HepG2 (cell line): Measurements from ENCODE around the gene C3orf52. TPM values are rescaled to one million over a fixed set of nuclear protein-coding genes. Genes with fewer than 3 reads are reported as not detected.

Experiments used
- ATAC-seq: fragments of 200-7000 bp; cut with Tn5 transposase; 3 replicates; pipeline ENCODE4 v1.9.1; 2020; ENCODE audit warnings: mild to moderate bottlenecking, moderate library complexity
- BruUV-seq: library from RNA; stranded (reverse); fragments of 400-500 nt; replicated peaks from 2 replicates; lab custom pipeline; 2021; lab: Mats Ljungman, UMichigan
- CTCF ChIA-PET: fragments of 300-600 bp; formaldehyde crosslinking; extraction: SDS; loops from one replicate; lab custom pipeline; 2021; ENCODE audit warnings: low total read pairs, inconsistent platforms, low intra/inter-chr PET ratio; lab: Yijun Ruan, JAX
- POLR2A ChIA-PET: fragments of 350-600 bp; sonication (Branson Sonifier 250); formaldehyde crosslinking; loops from one replicate; lab custom pipeline; 2020; ENCODE audit warnings: antibody characterized with exemption, inconsistent platforms; lab: Yijun Ruan, JAX
- DNase-seq: peaks from one replicate; pipeline ENCODE4 v3.0.0-alpha.2; 2015; ENCODE audit warnings: low spot score
- FAIRE-seq: peaks from 3 replicates; lab custom pipeline; 2011; peaks lifted over from hg19 to GRCh38; lab: Jason Lieb, UNC
- H2AFZ ChIP-seq: one replicate; pipeline ENCODE4 v1.6.1; 2011; ENCODE audit warnings: low read length, inconsistent platforms
- H3K27ac ChIP-seq: fragments of 300-600 bp; 3 replicates; pipeline ENCODE4 v1.8.0; 2011; ENCODE audit warnings: mixed run types, mild to moderate bottlenecking, mixed read lengths, low read length, inconsistent platforms; ENCODE audit not compliant: insufficient read depth; ENCODE audit errors: extremely low read length
- H3K27me3 ChIP-seq, 2 experiments: fragments of 200-600 bp in 1 of 2; 2 replicates in 1 of 2; 3 replicates in 1 of 2; pipeline versions ENCODE4 v1.6.0 to v1.8.0; 2011; ENCODE audit warnings: low read length in 2 of 2, mild to moderate bottlenecking in 2 of 2, moderate library complexity in 2 of 2, inconsistent platforms in 1 of 2; ENCODE audit not compliant: insufficient read depth in 2 of 2, control insufficient read depth in 1 of 2
- H3K36me3 ChIP-seq, 2 experiments: fragments of 200-600 bp in 1 of 2; replicated peaks in 1 of 2; 2 replicates in 1 of 2; 3 replicates in 1 of 2; pipeline versions ENCODE4 v1.5.1 to v1.8.0; 2011; ENCODE audit warnings: low read length in 2 of 2, inconsistent platforms in 1 of 2; ENCODE audit not compliant: insufficient read depth in 2 of 2, control insufficient read depth in 1 of 2
- H3K4me1 ChIP-seq: 2 replicates; pipeline ENCODE4 v1.5.1; 2012; ENCODE audit warnings: low read length, inconsistent platforms; ENCODE audit not compliant: insufficient read depth
- H3K4me2 ChIP-seq: 2 replicates; pipeline ENCODE4 v1.6.0; 2011; ENCODE audit warnings: low read depth, low read length, inconsistent platforms
- H3K4me3 ChIP-seq, 3 experiments: fragments of 200-600 bp in 1 of 3; sonication (generic), shearing (Covaris generic) in 1 of 3; replicated peaks in 1 of 3; 2 replicates each; pipeline ENCODE4 v1.5.1; 2011 to 2016; ENCODE audit warnings: low read length in 3 of 3, inconsistent platforms in 2 of 3, low read depth in 2 of 3, mild to moderate bottlenecking in 2 of 3, control low read depth in 1 of 3, mixed read lengths in 1 of 3; ENCODE audit not compliant: insufficient read depth in 1 of 3
- H3K79me2 ChIP-seq: one replicate; pipeline ENCODE4 v1.6.1; 2011; ENCODE audit warnings: low read length, inconsistent platforms; ENCODE audit not compliant: insufficient read depth
- H3K9ac ChIP-seq: 2 replicates; pipeline ENCODE4 v1.6.0; 2011; ENCODE audit warnings: mild to moderate bottlenecking, low read depth, low read length, inconsistent platforms; ENCODE audit not compliant: insufficient read depth
- H3K9me3 ChIP-seq: 2 replicates; pipeline ENCODE4 v1.5.1; 2012; ENCODE audit warnings: mild to moderate bottlenecking, low read length
- H4K20me1 ChIP-seq: 2 replicates; pipeline ENCODE4 v1.6.0; 2011; ENCODE audit warnings: inconsistent platforms, mild to moderate bottlenecking, low read length, moderate library complexity; ENCODE audit not compliant: insufficient read depth
- DPF2 ChIP-seq: sonication (generic); formaldehyde crosslinking; IDR thresholded peaks from 2 replicates; pipeline ENCODE4 v1.4.0; 2020; ENCODE audit warnings: mild to moderate bottlenecking, low read depth, missing genetic modification reagents, borderline replicate concordance
- FOXO1 ChIP-seq: sonication (generic); formaldehyde crosslinking; IDR thresholded peaks from 2 replicates; pipeline ENCODE4 v1.4.0; 2020; ENCODE audit warnings: missing genetic modification reagents
- KAT2B ChIP-seq: fragments of 150-350 bp; IDR thresholded peaks from 2 replicates; pipeline ENCODE4 v1.6.1; 2014; ENCODE audit warnings: low read depth, low read length, borderline replicate concordance
- KLF12 ChIP-seq: sonication (generic); formaldehyde crosslinking; IDR thresholded peaks from 2 replicates; pipeline ENCODE4 v1.4.0; 2020; ENCODE audit warnings: missing genetic modification reagents, borderline replicate concordance
- KLF9 ChIP-seq: IDR thresholded peaks from 2 replicates; pipeline ENCODE4 v1.6.1; 2016; ENCODE audit warnings: low read depth
- RORA ChIP-seq: sonication (generic); formaldehyde crosslinking; IDR thresholded peaks from 2 replicates; pipeline ENCODE4 v1.5.0; 2020; ENCODE audit warnings: mild to moderate bottlenecking, missing genetic modification reagents, moderate library complexity
- TBL1XR1 ChIP-seq: fragments of 150-350 bp; IDR thresholded peaks from 2 replicates; pipeline ENCODE4 v1.6.1; 2014; ENCODE audit warnings: borderline replicate concordance, low read length; ENCODE audit not compliant: partially characterized antibody
- TCF7L2 ChIP-seq: IDR thresholded peaks from 2 replicates; pipeline ENCODE4 v1.6.1; 2011; ENCODE audit warnings: mild to moderate bottlenecking, low read depth, low read length, moderate library complexity
- TEAD3 ChIP-seq: optimal IDR thresholded peaks from 2 replicates; pipeline ENCODE3; 2016; ENCODE audit warnings: borderline replicate concordance
- ZC3H4 ChIP-seq: sonication (generic); formaldehyde crosslinking; IDR thresholded peaks from 2 replicates; pipeline ENCODE4 v1.4.0; 2020; ENCODE audit warnings: missing genetic modification reagents, borderline replicate concordance
- ZIK1 ChIP-seq: sonication (generic); formaldehyde crosslinking; IDR thresholded peaks from 2 replicates; pipeline ENCODE4 v1.5.0; 2020; ENCODE audit warnings: mild to moderate bottlenecking, low read depth, missing genetic modification reagents, borderline replicate concordance
- ZNF30 ChIP-seq: sonication (generic); formaldehyde crosslinking; IDR thresholded peaks from 2 replicates; pipeline ENCODE4 v1.5.0; 2020; ENCODE audit warnings: mild to moderate bottlenecking, missing genetic modification reagents
- ZNF382 ChIP-seq: sonication (generic); formaldehyde crosslinking; IDR thresholded peaks from 2 replicates; pipeline ENCODE4 v1.5.0; 2020; ENCODE audit warnings: missing genetic modification reagents, mild to moderate bottlenecking, borderline replicate concordance
- ZNF569 ChIP-seq: sonication (generic); formaldehyde crosslinking; IDR thresholded peaks from 2 replicates; pipeline ENCODE4 v1.5.0; 2020; ENCODE audit warnings: mild to moderate bottlenecking, missing genetic modification reagents, moderate library complexity, borderline replicate concordance
- ZNF703 ChIP-seq: sonication (generic); formaldehyde crosslinking; IDR thresholded peaks from 2 replicates; pipeline ENCODE4 v1.5.1; 2020; ENCODE audit warnings: missing genetic modification reagents, mild to moderate bottlenecking, moderate library complexity, borderline replicate concordance
- ZNF713 ChIP-seq: sonication (generic); formaldehyde crosslinking; IDR thresholded peaks from 2 replicates; pipeline ENCODE4 v1.4.0; 2020; ENCODE audit warnings: mild to moderate bottlenecking, missing genetic modification reagents
- WGBS: methylation state at CpG from one replicate; pipeline ENCODE4 v1.1.6; 2017; ENCODE audit warnings: low lambda C conversion rate; 5-methylcytosine and 5-hydroxymethylcytosine counted together
- in situ Hi-C: cut with HindIII; loops from 2 replicates; pipeline ENCODE4 v1.10.0; 2017; ENCODE audit warnings: low pct_unique_long_range_greater_than_20kb; ENCODE audit not compliant: extremely low pct_ligation_motif_present
- intact Hi-C: fragments of 100-400 bp; cut with micrococcal nuclease; formaldehyde crosslinking; loops from one replicate; pipeline ENCODE4 v1.10.0; 2022; ENCODE audit not compliant: unreplicated experiment
- polyA plus RNA-seq, 8 experiments: library from polyadenylated mRNA; depleted of rRNA in 3 of 8; stranded (reverse) in 7 of 8; unstranded in 1 of 8; fragments of >200 nt; fragmentation: Illumina TruSeq in 4 of 8; extraction: Trizol in 4 of 8; gene quantifications; 2 replicates each; pipeline versions ENCODE4 v1.2.1 to v1.2.3, GENCODE V29; 2011 to 2016; ENCODE audit warnings: low read depth in 4 of 8, missing spikeins in 1 of 8, mixed read lengths in 1 of 8; ENCODE audit not compliant: insufficient read depth in 1 of 8
- total RNA-seq, 5 experiments: library from RNA; depleted of rRNA; stranded (reverse); fragments of >200 nt; fragmentation: Illumina TruSeq; extraction: Trizol; gene quantifications; 2 replicates each; pipeline ENCODE4 v1.2.3, GENCODE V29; 2016; ENCODE audit warnings: low read depth in 1 of 5
- TF ChIP-seq, protein P1 (sequence below): sonication (generic); formaldehyde crosslinking; IDR thresholded peaks from 2 replicates; pipeline ENCODE4 v1.4.0; 2020; ENCODE audit warnings: missing genetic modification reagents, borderline replicate concordance
- TF ChIP-seq, protein P2 (sequence below): sonication (generic); formaldehyde crosslinking; IDR thresholded peaks from 2 replicates; pipeline ENCODE4 v1.4.0; 2020; ENCODE audit warnings: missing genetic modification reagents

C3orf52 gene
- total and polyA plus RNA-seq, 2 of the 13 experiments (the other 11 are each of a cell fraction or from before 2014, with no cell fraction given): 0.79 to 1.2 TPM

DNA sequence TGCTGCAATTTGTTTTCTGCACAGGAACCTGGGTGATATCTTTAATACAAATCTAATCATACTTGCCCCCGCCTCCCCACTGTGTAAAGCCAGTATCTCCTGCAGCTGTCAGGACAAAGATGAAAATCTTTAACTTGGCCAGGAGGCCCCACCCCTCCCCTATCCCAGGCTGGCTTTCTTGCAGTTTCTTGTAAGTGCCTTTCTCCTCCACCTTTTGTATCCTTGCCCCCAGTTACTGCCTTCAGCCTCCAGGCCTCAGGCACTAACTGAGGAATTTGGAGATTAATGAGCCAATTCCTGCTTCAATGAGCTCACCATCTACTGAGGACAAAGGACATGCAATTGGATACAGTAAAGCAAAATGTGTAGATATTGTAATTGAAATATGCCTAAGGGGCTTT lies 40.3 kb downstream of the C3orf52 start:
- Histone ChIP-seq H3K27ac (no peak overlapping the region), H3K27me3 (no peaks in the 10 kb centered on the region), H4K20me1 (no peaks in the 10 kb centered on the region), H3K79me2 (no peaks in the 10 kb centered on the region), H3K9me3 (no peaks in the 10 kb centered on the region), H3K4me2 (no peak overlapping the region), H3K36me3 (no peaks in the 10 kb centered on the region)
- WGBS: 24% methylated on average over 1 of the region's 1 CpG
- intact Hi-C loops: no loop called here
- no peak for DNase-seq
- POLR2A ChIA-PET: no interaction called here
- no TSS peak for BruUV-seq
- TF ChIP-seq FOXO1 (CRISPR knock-in tag) (no peak), ZNF713 (no peak), TBL1XR1 (no peak), TEAD3 (CRISPR knock-in tag) (no peak), DPF2 (CRISPR knock-in tag) (no peak), RORA (CRISPR knock-in tag) (no peak), ZNF703 (no peak), ZC3H4 (CRISPR knock-in tag) (no peak), KLF9 (CRISPR knock-in tag) (no peak), TCF7L2 (no peak), KLF12 (no peak), ZNF569 (CRISPR knock-in tag) (no peak), ZIK1 (no peak), ZNF382 (CRISPR knock-in tag) (no peak), KAT2B (no peak), ZNF30 (no peak)
- TF ChIP-seq, protein P1, sequence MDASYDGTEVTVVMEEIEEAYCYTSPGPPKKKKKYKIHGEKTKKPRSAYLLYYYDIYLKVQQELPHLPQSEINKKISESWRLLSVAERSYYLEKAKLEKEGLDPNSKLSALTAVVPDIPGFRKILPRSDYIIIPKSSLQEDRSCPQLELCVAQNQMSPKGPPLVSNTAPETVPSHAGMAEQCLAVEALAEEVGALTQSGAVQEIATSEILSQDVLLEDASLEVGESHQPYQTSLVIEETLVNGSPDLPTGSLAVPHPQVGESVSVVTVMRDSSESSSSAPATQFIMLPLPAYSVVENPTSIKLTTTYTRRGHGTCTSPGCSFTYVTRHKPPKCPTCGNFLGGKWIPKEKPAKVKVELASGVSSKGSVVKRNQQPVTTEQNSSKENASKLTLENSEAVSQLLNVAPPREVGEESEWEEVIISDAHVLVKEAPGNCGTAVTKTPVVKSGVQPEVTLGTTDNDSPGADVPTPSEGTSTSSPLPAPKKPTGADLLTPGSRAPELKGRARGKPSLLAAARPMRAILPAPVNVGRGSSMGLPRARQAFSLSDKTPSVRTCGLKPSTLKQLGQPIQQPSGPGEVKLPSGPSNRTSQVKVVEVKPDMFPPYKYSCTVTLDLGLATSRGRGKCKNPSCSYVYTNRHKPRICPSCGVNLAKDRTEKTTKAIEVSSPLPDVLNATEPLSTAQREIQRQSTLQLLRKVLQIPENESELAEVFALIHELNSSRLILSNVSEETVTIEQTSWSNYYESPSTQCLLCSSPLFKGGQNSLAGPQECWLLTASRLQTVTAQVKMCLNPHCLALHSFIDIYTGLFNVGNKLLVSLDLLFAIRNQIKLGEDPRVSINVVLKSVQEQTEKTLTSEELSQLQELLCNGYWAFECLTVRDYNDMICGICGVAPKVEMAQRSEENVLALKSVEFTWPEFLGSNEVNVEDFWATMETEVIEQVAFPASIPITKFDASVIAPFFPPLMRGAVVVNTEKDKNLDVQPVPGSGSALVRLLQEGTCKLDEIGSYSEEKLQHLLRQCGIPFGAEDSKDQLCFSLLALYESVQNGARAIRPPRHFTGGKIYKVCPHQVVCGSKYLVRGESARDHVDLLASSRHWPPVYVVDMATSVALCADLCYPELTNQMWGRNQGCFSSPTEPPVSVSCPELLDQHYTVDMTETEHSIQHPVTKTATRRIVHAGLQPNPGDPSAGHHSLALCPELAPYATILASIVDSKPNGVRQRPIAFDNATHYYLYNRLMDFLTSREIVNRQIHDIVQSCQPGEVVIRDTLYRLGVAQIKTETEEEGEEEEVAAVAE (CRISPR knock-in tag): no peak
- TF ChIP-seq, protein P2, sequence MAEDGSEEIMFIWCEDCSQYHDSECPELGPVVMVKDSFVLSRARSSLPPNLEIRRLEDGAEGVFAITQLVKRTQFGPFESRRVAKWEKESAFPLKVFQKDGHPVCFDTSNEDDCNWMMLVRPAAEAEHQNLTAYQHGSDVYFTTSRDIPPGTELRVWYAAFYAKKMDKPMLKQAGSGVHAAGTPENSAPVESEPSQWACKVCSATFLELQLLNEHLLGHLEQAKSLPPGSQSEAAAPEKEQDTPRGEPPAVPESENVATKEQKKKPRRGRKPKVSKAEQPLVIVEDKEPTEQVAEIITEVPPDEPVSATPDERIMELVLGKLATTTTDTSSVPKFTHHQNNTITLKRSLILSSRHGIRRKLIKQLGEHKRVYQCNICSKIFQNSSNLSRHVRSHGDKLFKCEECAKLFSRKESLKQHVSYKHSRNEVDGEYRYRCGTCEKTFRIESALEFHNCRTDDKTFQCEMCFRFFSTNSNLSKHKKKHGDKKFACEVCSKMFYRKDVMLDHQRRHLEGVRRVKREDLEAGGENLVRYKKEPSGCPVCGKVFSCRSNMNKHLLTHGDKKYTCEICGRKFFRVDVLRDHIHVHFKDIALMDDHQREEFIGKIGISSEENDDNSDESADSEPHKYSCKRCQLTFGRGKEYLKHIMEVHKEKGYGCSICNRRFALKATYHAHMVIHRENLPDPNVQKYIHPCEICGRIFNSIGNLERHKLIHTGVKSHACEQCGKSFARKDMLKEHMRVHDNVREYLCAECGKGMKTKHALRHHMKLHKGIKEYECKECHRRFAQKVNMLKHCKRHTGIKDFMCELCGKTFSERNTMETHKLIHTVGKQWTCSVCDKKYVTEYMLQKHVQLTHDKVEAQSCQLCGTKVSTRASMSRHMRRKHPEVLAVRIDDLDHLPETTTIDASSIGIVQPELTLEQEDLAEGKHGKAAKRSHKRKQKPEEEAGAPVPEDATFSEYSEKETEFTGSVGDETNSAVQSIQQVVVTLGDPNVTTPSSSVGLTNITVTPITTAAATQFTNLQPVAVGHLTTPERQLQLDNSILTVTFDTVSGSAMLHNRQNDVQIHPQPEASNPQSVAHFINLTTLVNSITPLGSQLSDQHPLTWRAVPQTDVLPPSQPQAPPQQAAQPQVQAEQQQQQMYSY (CRISPR knock-in tag): no peak
- TF ChIP-seq, all 625 proteins: peak for 0
- in situ Hi-C loops: no loop called here
- no peak overlapping the region for H3K9ac ChIP-seq
- ATAC-seq (no peak), FAIRE-seq (no peak)
- H3K4me3 ChIP-seq: no peak overlapping the region
- H2AFZ ChIP-seq: no peak overlapping the region
- H3K4me1 ChIP-seq: no peaks in the 10 kb centered on the region
- CTCF ChIA-PET: no interaction called here
